C1 segment of cervical spinal cord (tissue), 14 donors: ENCODE measurements around the gene PPP2R5B.
A peak's percentile ranks its signal among the peaks of the same experiment; 100 is the strongest.

Experiments
- DNase-seq, 14 donors: peaks; one replicate each; lab custom pipeline; 2025; lab: John Stamatoyannopoulos, UW

Gene PPP2R5B

DNA sequence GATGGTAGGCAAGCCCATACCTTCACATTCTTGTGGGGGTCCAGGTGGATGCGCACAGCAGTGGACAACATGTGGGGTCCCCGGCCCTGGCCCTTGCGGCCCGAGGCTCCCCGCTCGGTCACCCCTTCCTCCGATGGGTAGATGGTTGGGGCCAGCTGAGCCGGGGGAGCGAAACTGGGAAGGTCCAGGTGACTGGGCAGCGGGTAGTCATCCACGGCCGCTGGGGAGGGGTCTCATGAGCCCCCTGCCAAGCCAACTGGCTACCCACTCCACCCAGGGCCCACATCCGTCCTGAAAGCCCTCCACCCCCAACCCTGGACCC, 18.2 kb upstream of the PPP2R5B start:
- DNase-seq = no peak

DNA sequence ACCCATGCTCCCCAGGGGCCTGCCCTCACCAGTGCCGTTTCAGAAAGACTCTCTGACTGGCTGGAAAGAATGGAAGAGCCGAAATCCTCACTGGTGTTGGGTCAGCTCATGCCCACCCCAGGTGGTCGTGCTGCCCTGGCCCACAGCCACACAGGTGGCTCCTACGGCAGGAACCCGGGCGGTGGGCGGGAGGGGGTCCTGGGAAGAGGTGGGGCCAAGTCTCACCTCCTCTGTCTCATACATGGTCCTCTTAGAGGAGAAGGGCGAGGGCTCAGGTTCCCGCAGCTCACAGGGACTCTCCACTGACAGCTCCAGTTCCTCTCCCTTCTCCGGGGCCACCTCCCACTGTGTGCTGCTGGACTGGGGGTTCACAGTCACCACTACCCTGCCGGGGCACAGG, 15.7 kb upstream of the PPP2R5B start:
- no peak for DNase-seq

DNA sequence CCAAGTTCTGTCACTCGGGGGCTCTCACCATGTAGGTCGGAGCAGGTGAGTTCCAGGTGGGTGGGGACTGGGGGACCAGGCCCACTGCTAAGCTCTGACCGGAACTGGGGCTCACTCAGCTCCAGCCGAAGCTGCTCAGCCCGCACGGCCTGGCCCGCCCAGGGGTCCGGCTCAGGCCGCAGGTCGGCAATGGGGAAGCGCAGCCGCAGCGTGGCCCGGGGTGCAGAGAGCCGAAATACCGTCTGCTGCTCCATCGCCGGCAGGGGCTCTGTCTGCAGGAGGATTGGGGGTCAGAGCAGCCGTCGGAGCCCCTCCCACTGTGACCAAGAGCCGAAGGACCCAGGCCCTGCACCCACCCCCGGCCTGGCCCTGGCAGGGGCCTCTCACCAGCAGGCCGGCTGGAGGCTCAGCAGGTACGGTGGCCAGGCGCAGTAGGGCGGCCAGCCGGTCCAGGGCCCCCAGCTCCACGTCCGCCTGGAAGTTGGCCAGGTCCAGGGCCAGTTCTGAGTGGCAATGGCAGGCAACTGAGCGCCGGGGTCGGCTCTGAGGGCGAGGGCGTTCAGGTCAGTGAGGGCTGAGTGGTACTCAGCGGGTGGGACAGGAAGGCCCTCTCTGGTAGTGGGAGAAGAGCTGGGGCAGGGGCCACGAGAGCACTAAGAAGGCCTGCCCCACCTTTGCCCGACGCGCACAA, 14.7 kb upstream of the PPP2R5B start:
- no peak for DNase-seq

DNA sequence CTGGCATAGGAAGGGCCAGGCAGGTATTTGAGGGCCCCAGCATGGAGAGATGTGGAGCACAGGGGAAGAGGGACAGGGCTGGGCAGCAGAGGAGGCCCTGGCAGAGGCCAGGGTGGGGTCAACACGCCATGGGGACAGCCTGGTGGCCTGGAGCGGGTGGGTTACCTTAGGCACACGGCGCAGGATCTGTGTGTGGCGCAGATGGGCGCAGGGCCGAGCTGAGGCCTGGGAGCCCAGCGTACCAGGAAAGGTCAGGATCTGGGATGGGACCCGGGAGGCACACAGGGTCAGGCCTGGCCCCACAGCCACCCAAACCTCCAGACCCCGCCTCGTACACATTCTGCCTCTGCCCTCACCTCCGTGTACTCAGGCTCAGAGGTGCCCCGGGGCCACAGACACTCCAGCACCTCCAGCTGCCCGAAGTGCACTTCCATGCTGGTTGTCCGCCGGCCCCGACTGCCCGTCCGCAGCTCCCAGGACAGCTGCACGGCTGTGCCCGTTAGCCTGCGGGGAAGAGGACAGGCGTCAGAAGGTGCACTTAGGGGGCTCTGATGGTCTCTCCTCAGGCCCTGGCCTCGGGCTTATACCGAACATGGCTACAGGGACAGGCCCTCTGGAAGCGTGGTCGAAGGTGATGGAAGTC, 13.9 kb upstream of the PPP2R5B start:
- no peak for DNase-seq

DNA sequence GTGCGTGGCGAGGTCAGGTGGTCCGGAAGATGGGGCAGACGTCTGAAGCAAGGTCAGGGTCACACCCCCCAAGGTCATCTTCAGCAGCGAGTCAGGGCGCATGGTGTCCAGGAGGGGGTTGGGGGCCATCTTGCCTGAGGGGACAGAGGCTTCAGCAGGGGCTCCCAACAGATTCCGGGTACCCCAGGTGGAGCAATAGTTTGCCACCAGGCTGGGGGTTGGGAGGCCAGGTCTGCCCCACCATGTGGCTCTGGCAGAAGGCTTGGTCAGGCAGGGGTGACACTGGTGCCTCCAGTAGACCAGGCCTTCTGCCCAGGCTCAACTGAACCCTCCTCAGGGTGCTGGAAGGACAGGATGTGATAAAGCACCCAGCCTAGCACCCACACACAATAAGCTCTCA, 13.3 kb upstream of the PPP2R5B start:
- no peak for DNase-seq

DNA sequence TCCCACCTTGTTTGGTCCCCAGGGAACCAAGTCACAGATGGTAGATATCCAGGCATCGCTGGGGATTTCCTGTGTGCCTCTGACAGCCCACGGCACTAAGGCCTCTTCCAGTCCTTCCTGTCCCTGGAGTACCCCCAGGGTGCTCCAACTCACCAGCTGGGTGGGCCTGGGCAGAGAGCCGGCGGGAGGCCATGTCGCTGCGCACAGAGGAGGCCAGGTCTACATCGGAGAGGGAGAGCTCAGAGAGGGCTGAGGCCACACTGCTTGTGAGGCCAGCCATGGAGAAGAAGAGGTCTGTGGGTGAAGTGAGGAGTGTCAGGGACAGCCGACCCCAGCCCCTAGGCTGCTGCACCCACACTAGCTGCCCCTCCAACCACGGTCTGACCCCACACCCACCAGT, 12.8 kb upstream of the PPP2R5B start:
- DNase-seq = no peak

DNA sequence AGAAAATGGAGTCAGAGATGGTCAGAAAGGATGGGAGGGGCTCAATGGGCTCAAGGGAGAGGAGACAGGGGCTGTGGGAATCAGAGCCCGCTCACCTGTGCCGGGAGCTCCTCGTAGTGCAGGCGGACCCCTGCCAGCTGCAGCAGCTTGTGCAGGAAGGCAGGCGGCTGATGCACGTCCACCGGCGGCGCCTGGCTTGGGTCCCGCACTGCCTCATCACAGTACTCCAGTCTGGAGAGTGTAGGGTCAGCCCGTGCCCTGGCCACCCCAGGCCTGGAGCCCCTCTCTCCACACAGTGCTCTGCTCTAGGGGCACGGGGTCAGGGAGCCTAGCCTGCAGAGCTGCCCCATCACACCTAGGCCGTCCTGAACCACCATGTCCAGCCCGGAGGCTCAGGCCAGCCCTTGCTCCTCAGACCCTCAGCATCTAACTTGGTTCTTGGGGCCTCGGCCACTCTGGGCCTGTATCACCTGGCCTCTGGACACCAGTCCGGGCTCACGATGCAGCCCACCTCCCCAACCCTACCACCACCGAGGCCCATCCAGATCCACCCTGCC, 11.2 kb upstream of the PPP2R5B start:
- DNase-seq = no peak

DNA sequence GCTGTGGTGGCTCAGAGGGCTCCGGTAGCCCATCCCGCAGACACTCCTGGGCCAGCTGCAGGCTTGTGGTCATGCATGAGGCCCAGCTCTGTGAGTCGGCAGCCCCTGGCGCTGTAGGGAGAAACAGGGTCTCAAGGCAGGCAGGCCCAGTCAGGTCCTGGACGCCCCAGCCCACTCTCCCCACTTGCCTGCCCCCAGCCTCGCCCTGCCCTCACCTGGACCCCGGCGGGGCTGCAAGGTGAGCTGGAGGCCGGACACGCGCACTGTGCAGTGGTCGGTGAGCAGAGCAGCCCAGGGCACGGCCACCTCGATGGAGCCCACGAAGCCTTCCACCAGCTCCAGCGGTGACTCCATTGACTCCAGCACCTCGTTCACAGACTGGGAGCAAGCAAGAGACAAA, 10.4 kb upstream of the PPP2R5B start:
- no peak for DNase-seq

DNA sequence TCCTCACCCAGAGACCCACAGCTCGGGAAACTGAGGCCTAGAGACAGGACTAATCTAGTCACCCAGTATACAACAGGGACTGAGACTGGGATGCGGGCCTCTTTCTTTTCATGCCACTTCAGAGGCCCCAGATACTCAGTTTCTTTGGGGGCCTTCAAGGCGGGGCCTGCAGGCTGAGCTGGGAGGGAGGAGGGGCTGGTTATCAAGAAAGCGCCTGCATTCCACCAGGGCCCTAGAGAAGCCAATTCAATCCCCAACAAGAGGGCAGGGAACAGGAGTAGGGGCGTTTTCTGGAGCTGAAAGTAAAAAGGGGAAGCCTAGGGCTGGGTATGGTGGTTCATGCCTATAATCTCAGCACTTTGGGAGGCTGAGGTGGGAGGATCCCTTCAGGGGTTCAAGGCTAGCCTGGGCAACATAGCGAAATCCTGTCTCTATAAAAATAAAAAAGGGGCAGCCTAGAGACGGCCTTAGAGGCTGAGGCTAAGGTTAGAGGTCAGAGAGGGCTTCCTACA, 9.1 kb upstream of the PPP2R5B start:
- no peak for DNase-seq

DNA sequence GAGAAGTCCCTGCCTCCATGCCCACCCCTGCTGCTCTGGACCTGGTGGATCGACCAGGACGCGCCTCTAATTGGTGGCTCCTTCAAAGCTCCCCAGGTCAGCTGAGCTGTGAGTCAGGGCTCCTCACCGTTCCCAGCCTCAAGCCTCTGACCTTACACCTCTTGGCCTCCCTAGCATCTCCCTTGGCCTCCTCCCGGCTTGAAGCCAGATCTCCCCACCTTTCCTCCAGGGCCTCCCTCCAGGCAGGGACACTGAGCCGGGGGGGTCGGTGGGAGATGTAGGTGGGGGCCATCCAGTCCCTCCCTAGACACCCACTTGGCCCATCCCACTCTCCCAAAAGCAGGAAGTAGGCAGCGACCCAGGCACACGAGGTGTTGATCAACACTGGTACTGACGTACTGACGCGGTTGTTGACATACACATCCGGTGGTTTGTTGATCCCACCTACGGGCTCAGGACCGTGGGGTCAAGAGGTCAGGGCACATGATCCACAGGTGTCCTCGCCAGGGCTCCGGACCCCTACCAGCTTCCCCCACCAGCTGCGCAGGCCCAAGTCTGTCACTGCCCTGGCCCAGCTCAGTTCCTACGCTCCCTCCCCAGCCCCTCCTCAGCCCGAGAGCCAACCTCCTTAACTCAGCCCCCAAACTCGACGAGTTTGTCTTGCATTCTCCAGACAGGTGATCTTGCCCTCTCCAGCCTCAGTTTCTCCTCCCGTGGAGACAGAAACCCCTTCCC, 8.3 kb upstream of the PPP2R5B start:
- DNase-seq = peak in 4 of 14 donors; percentile 6 to 34 (median 16)

DNA sequence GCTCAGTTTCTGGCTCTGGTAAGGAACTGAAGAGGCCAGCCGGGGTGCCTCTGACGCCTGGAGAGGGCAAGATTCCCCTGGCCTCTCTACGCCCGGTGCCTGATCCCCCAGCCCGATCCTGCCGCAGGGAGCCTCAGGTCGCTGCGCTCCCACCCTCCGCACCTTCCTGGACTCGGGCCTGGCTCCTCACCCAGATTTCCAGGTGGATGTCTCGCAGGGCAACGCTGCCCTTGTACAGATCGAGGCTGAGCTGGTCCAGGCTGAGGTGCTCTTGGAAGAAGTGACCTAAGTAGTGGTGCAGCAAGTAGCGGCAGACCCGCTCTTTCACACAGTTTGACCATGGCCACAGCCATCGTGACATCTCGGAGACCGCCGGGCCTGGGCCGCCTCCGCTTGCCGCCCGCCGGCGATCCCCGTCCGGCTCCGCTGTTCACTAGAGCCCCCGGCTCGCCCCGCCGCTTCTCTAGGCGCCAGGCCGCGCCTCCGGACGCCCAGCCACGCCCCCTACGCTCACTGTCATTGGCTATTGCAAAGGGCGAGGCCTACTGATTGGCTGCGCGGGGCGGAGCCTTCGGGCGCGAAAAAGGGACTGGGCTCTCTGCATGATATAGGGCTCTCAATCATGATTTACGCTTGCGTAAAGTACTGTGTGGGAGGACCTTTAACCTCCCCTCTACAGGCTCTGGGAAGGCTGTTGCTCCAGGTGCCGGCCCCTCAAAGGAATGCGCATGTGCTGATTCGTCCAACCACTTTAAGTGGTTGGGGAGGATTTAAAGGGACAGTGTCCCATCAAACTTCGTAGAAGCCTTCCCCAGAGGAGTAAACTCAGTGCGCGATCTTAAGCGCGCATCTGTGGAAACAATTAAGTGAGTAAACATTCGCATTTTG, 7.5 kb upstream of the PPP2R5B start, which contains the start of gene ATG2A:
Gene ATG2A (minus strand): TSS at position 435 of the 888 bp plus-strand sequence. CDS start 74 bp downstream, at position 361.
- peak; percentile 77 to 100 (median 97) for DNase-seq

DNA sequence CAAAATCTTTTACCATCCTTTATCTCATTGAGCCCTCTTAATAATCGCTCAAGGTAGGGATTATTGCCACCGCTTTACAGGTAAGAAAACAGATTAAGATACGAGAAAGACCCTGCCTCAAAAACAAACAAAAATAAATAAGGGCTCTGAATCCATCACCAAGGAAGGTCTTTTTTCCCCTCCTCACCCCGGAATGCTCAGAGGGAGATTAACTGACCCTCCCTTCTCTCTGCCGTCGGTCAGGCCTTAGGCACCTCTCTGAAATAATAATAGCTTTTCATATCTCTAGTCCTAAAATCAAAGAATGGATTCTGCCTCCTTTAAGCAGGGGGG, 6.9 kb upstream of the PPP2R5B start:
- no peak for DNase-seq

DNA sequence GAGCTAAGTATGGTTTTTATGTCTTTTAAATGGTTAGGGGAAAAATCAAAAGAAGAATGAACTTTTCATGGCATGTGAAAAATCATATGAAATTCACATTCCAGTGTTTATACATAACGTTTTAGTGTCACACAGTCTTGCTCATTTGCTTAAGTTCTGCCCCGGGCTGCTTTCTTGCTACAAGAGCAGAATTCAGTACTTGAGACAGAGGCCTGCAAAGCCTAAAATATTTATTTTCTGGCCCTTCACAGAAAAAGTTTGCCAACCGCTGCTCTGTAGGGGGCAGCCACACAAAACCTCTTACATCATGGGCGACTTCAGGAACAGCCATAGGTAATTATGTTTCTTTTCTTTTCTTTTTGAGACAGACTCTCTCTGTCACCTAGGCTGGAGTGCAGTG, 6.5 kb upstream of the PPP2R5B start:
- peak in 3 of 14 donors; percentile 6 to 10 (median 9) for DNase-seq

DNA sequence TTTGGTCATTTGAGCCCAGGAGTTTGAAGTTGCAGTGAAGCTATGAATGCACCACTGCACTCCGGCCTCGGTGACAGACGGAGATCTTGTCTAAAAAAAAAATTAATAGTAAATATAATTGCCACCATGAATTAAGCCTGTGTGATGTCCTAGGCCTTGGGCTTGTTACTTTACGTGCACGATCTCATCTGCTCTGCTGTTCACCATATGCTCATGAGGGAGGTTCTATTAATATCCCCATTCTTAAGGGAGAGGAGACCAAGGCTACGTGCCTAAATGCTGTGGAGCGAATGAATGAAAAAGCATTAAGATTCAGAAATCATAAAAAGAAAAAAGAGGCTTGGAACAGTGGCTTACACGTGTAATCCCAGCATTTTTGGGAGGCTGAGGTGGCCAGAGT, 4.9 kb upstream of the PPP2R5B start:
- peak in 1 of 14 donors; percentile 36 for DNase-seq

DNA sequence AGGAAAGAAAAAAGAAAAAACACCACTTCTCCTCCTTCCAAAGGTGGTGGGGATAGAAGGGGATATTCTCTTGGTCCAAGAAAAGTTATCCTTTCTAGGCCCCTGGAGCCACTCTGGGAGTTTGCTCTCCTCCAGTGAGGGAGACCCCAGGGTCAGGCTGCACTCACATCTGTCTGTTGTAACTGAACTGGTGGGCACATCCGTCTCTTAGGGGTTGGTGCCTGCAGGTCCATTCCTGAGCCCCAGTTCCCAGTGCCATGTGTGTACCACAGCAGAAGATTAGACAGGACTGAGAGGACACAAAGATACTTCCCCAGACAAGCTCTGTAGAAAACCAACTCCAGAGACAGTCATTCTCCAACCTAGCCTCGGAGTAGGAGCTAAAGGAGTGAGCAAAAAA, 4.4 kb upstream of the PPP2R5B start:
- no peak for DNase-seq

DNA sequence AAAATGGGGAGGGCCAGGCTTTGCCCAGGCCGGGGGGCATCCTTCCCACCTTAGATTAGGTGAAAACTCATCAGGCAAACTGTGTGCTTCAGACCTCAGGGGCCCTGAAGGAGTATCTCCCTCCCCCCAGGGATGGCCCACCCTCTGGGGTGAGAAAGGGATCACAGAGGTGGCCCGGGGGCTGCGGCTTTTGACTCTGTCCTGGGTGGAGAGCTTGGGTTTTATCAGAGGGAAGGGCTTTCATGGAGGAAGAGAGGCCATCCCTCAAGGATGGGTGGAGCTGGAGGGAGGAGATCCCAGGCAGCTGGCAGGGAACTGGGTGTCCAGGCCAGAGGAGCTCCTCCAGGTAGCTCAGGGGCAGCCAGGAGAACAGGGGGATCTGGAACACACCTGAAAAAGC, 3.1 kb upstream of the PPP2R5B start:
- no peak for DNase-seq

DNA sequence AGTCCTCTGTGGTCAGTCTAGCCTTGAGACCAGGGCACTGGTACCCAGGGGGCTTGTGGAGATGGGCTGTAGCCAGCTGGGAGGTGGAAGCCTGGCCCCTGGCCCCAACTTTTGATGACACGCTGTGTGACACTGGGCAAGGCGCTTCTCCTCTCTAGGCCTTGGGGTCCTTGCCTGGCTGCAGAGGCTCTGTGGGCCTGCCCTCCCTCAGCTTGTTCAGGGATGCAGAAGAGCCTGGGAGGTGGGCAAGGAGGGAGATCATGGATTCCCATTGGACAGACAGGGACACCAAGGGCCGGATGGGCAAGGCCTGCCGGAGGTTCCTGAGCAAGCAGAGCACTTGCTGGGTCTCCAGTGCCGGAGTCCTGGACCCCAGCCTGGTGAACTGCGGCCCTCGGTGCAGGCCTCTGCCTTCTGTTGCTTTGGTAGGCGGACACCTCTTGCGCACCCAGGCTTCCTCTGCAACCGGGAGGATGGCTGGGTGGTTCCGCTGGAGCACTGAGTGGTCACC, 1.3 kb upstream of the PPP2R5B start:
- DNase-seq = peak in 1 of 14 donors; percentile 40

DNA sequence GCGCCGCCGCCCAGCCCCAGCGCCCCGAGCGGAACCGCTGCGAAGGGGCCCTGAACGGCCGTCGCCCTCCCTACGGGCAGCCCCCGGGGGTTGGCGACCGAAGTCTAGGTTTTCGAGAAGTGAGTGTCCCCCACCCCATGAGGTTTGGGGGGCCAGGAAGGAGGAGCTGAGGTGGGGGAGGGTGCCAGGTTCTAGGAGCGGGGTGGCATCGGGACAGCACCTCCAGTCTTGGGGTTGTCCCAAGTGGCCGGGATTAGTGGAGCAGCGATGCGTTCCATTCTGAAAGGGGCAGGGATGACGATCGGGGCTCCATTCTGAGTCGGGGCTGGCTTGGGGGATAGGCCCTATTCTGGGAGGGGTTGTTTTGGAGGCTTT, 408 bp downstream of the PPP2R5B start:
- peak in 2 of 14 donors; percentile 37 to 65 for DNase-seq

DNA sequence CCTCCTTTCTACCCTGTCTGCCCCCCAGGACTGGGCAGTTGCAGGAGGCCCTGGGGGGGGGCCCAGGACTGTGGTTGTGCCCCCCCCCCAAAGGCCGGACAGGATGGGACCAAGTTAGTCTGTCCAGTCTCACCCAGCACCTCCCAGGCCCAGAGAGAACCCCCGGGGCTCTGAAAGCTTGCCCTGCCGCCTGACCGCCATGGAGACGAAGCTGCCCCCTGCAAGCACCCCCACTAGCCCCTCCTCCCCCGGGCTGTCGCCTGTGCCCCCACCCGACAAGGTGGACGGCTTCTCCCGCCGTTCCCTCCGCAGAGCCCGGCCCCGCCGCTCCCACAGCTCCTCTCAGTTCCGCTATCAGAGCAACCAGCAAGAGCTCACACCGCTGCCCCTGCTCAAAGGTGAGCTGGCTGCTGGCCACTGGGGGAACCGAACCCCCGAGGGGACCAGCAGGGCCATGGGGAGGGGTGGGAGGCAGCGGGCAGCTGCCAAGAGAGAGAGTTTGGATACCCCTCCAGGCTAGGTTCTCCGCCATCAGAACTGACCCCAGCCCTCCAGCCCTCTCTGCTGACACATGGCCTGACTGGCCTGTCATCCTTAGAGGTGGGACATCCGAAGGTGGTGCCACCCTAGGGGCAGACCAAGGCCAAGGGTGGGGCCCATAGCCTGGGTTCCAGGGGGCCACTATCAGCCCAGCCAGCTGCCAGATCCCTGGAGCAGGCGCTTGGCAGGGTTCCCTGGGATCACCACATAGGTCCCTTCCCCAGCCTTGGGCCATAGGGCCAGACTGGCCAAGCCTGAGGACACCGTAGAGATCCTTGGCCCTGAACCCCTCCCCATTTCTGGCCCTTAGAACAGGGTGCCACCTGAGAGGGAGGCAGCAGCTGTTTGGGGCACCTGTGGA, 1.3 kb downstream of the PPP2R5B start:
- no peak for DNase-seq

DNA sequence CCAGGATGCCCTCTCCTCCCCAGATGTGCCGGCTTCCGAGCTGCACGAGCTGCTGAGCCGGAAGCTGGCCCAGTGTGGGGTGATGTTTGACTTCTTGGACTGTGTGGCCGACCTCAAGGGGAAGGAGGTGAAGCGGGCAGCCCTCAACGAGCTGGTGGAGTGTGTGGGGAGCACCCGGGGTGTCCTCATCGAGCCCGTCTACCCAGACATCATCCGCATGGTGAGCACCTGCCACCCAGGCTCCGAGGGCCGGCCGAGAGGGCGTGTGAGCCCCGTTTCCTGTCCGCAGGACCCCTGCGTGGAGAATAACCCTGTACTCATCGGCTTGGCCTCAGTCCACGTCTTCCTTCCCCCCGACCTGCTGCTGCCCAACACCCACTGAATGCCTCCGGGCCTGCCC, 2.2 kb downstream of the PPP2R5B start:
- DNase-seq = no peak
